ENCODE data around the gene C16orf96.

C16orf96 gene

DNA sequence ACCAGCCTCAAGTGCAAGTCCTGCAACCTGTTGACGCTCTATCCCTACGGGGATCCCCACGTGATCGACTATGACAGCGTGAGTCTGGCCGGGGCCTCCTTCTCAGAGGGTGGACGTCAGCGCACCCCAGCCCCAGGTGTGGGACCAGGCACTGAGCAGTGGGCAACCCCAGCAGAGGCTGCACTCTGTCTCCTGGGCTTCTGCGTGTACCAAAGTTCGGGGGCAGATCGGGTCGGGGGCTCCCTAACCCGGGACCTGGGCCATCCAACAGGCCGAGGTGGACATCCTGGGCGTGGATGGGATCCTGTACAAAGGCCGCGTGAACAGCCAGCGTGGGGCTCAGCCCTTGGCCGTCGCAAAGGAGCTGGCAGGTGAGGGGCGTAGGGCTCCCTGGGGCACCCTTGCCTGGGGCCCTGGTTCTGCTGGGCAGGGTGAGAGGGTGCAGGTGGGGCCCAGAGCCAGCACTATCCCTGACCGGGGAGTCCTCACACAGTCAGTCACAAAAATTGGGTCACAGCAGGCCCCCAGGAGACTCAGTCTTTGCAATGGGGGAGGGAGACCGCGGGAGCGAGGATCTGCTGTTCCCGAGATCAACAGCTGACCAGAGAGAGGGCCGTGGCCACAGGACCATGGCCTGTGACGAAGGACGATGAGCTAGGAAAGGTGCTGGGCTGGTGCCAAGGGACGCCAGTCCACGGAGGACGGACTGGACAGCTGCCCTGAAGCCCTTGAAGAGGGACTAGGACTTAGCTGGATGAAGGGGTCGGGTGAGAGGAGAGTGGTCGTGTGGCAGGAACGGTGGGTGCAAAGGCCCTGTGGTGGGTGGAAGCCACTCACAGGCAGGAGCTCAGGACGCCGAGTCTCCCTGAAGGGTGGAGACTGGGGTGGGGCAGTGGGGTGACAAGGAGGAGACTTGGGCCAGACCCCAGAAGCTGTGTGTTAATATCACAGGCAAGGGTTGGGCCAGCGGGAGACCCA lies 38.6 kb downstream of the C16orf96 start:
- no peak for FAIRE-seq
- DNase-seq (ENCODE audit: insufficient read length, low spot score) = no peak

DNA sequence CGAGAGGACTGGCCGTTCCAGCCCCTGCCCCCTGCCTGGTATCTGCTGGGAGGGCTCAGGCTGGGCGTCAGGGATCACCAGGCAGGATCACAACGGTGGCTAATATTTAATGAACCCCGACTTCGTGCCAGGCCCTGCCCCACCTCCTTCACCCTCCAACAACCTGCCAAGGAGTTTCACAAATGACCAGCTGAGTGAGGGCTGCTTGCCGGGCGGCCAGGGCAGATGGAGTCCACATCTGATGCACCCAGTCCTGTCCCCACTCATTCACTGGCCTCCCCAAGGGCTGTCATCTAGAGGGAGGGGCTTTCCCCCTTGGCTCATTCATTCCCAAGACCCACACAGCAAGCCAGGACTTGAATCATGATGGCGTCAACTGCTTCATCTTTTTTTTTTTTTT lies 41.0 kb downstream of the C16orf96 start:
- no peak for DNase-seq (ENCODE audit: insufficient read length, low spot score)
- no peak for FAIRE-seq

DNA sequence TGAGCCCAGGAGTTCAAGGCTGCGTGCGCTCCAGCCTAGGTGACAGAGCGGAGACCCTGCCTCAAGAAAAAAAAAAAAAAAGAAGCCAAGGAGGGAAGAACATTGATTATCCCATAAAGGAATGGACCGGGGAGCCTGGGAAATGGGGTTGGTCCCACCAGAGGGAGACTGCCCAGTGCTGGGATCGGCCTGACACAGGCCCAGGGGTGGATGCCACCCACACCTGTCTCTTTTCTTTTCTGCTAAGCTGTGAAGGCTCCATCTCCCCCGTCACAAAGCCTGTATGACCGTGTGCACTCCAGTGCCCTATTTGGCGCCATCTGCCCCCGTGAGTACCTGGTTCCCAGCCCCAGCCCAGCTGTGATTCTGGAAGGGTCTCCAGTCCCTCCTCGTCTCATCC lies 42.9 kb downstream of the C16orf96 start:
- FAIRE-seq (no peak), DNase-seq (ENCODE audit: insufficient read length, low spot score) (no peak)

GRCh38 chr16:4599545-4599944 lies 43.4 kb downstream of the C16orf96 start:
- no peak for FAIRE-seq
- no peak for DNase-seq (ENCODE audit: insufficient read length, low spot score)

GRCh38 chr16:4601036-4601863 lies 45.1 kb downstream of the C16orf96 start:
- DNase-seq (ENCODE audit: insufficient read length, low spot score) (no peak), FAIRE-seq (no peak)

DNA sequence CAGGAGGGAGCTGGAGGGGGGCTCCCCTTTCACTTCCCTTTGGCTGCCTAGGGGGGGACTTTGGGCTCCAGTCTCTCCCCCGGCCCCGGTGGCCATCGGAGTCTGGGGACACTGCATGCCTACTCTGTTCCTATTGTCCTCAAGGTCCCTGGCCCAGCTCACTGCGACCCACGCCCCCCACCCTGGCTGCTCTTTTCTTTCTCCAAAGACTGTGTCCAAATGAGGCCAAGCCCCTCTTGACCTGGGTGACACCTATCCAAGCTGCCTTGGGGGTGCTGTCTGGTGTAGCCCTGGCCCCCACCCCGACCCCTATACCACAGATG lies 45.7 kb downstream of the C16orf96 start:
- DNase-seq (ENCODE audit: insufficient read length, low spot score) (no peak), FAIRE-seq (no peak)

GRCh38 chr16:4602331-4602730 lies 46.2 kb downstream of the C16orf96 start:
- no peak for FAIRE-seq
- DNase-seq (ENCODE audit: insufficient read length, low spot score) = no peak

- DNase-seq (ENCODE audit: insufficient read length, low spot score) (no peak), FAIRE-seq (no peak)
Observed at GRCh38 chr16:4603624-4604170, 47.6 kb downstream of the C16orf96 start.

GRCh38 chr16:4604401-4604800 lies 48.3 kb downstream of the C16orf96 start:
- FAIRE-seq = no peak
- no peak for DNase-seq (ENCODE audit: insufficient read length, low spot score)

- FAIRE-seq = no peak
- DNase-seq (ENCODE audit: insufficient read length, low spot score) = no peak
Observed at GRCh38 chr16:4606354-4606753, 50.2 kb downstream of the C16orf96 start.

DNA sequence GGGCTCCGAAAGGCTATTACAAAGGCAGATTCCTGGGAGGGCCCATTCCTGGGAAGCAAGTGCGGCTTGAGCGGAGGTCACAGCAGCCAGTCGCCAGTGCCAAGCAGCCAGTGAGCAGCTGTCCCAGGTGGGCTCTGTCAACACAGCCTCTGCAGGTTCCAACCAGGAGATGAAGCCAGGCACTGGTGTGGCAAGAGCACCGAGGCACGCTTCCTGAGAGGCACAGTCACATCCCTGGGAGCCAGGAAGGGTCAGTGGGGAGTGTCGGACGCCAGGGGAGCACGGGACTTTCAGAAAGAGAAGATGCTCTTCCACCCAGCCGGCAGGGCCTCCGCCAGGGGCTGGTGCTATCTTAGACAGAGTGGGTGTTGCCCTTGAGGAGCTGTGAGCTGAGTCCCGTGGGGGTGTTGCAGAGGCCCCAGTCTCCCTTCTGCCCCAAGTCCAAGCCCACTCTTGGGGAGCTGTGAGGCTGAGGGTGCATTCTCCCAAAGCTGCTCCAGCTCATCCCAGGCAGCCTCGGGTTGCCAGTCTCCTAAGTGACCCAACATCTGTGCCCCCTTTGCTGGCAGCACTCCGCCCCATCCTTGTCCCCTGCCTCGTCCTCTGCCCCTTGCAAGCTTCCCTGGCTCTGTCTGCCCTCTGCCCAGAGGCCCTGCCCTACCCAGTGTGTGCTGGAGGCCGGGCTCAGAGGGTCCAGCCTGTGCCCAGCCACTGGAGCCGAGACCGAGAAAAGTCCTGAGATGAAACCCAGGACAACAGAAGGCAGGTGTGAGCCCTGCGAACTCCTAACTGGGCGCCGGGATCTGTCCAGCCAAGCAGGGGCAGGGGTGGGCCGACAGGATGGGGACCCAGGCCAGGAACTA lies 51.9 kb downstream of the C16orf96 start:
- FAIRE-seq = no peak

DNA sequence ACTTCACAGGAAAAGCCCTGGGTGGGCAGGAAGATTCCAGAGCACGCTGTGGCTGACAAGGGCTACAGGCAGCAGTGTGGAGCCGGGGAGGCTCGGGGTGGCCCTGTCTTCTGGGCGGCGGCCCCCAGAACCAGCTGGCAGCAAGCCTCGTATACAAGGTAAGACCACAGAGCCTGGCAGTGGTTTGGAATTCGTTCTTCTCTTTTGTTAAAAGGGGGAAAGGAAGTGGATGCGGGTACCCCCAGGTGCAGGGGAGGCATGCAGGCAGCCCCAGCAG lies 52.5 kb downstream of the C16orf96 start:
- DNase-seq (ENCODE audit: insufficient read length, low spot score) (no peak), FAIRE-seq (no peak)

More for the DNA sequence above, 51.9 kb downstream of the C16orf96 start:
- no peak for DNase-seq (ENCODE audit: insufficient read length, low spot score)

- no peak for FAIRE-seq
- no peak for DNase-seq (ENCODE audit: insufficient read length, low spot score)
Observed at GRCh38 chr16:4609200-4610010, 53.3 kb downstream of the C16orf96 start.

GRCh38 chr16:4610011-4611005 lies 54.2 kb downstream of the C16orf96 start:
- no peak for DNase-seq (ENCODE audit: insufficient read length, low spot score)
- FAIRE-seq = no peak

- DNase-seq (ENCODE audit: insufficient read length, low spot score) = peak; percentile 23
- peak; percentile 16 for FAIRE-seq
Observed at GRCh38 chr16:4611337-4612021, 55.3 kb downstream of the C16orf96 start.

- no peak for DNase-seq (ENCODE audit: insufficient read length, low spot score)
- no peak for FAIRE-seq
Observed at GRCh38 chr16:4612474-4612931, 56.4 kb downstream of the C16orf96 start.

- DNase-seq (ENCODE audit: insufficient read length, low spot score) (no peak), FAIRE-seq (no peak)
Observed at GRCh38 chr16:4612977-4613635, 57.0 kb downstream of the C16orf96 start.

Data from HTR-8/SVneo (cell line).